HEK293 (cell line): Measurements from ENCODE around the gene TREM2.

Experiments
- CTCF ChIA-PET: fragments of 350-600 bp; formaldehyde crosslinking; extraction: SDS; loops from one replicate; lab custom pipeline; 2021; ENCODE audit warnings: antibody characterized with exemption; lab: Yijun Ruan, JAX
- POLR2A ChIA-PET: fragments of 300-600 bp; formaldehyde crosslinking; extraction: SDS; loops from one replicate; lab custom pipeline; 2020; ENCODE audit warnings: antibody characterized with exemption, inconsistent platforms; lab: Yijun Ruan, JAX
- H3K27ac ChIP-seq: fragments of 200-500 bp; sonication (Bioruptor generic); 2 replicates; pipeline ENCODE4 v1.5.1; 2014; ENCODE audit warnings: low read depth, low read length, control low read depth, inconsistent platforms; ENCODE audit errors: extremely low read depth
- H3K36me3 ChIP-seq, 2 experiments: fragments of 200-500 bp in 1 of 2; sonication (Bioruptor generic) in 1 of 2; 1 replicate in 1 of 2; 2 replicates in 1 of 2; pipeline ENCODE4 v1.5.1; 2014 to 2017; ENCODE audit warnings: inconsistent platforms in 2 of 2, low read length in 2 of 2; ENCODE audit not compliant: control insufficient read depth in 2 of 2, insufficient read depth in 1 of 2
- H3K4me1 ChIP-seq: fragments of 200-500 bp; sonication (Bioruptor generic); 2 replicates; pipeline ENCODE4 v1.5.1; 2014; ENCODE audit warnings: mild to moderate bottlenecking, low read length, inconsistent platforms; ENCODE audit not compliant: control insufficient read depth, insufficient read depth
- H3K4me3 ChIP-seq: 2 replicates; pipeline ENCODE4 v1.5.1; 2011; ENCODE audit warnings: low read depth, mild to moderate bottlenecking, control low read depth, low read length, moderate library complexity
- H3K9me3 ChIP-seq: fragments of 200-500 bp; sonication (Bioruptor generic); 2 replicates; pipeline ENCODE4 v1.5.1; 2014; ENCODE audit warnings: low read depth, low read length, inconsistent platforms; ENCODE audit not compliant: control insufficient read depth, insufficient read depth
- CTCF ChIP-seq: fragments of 450-650 bp; formaldehyde crosslinking; IDR thresholded peaks from 2 replicates; pipeline ENCODE4 v1.5.1; 2016; ENCODE audit warnings: missing biosample characterization, missing genetic modification characterization
- EGR2 ChIP-seq: fragments of 450-650 bp; formaldehyde crosslinking; IDR thresholded peaks from 2 replicates; pipeline ENCODE4 v1.5.1; 2016; ENCODE audit warnings: low read depth, missing biosample characterization, missing genetic modification characterization
- HOXA7 ChIP-seq: sonication (generic); formaldehyde crosslinking; IDR thresholded peaks from 2 replicates; pipeline ENCODE4 v1.8.1; 2022; ENCODE audit warnings: missing genetic modification reagents, borderline replicate concordance
- YY1 ChIP-seq: fragments of 450-650 bp; formaldehyde crosslinking; IDR thresholded peaks from 2 replicates; pipeline ENCODE4 v1.5.1; 2018; ENCODE audit warnings: missing biosample characterization, missing genetic modification characterization
- ZBTB17 ChIP-seq: fragments of 450-650 bp; formaldehyde crosslinking; IDR thresholded peaks from 2 replicates; pipeline ENCODE4 v1.5.1; 2016; ENCODE audit warnings: missing biosample characterization, missing genetic modification characterization
- ZFHX2 ChIP-seq: fragments of 450-650 bp; formaldehyde crosslinking; conservative IDR thresholded peaks from 2 replicates; pipeline ENCODE4 v1.5.1; 2016; ENCODE audit warnings: missing biosample characterization, missing genetic modification characterization
- ZNF280D ChIP-seq: fragments of 450-650 bp; formaldehyde crosslinking; IDR thresholded peaks from 2 replicates; pipeline ENCODE4 v1.5.1; 2016; ENCODE audit warnings: missing biosample characterization, missing genetic modification characterization
- ZNF513 ChIP-seq: fragments of 450-650 bp; IDR thresholded peaks from 2 replicates; pipeline ENCODE4 v1.5.1; 2018; ENCODE audit warnings: missing biosample characterization, missing genetic modification characterization
- ZNF654 ChIP-seq: fragments of 450-650 bp; formaldehyde crosslinking; IDR thresholded peaks from 2 replicates; pipeline ENCODE4 v1.5.1; 2016; ENCODE audit warnings: low read depth, missing biosample characterization, missing genetic modification characterization
- ZNF707 ChIP-seq: fragments of 450-650 bp; formaldehyde crosslinking; IDR thresholded peaks from 2 replicates; pipeline ENCODE4 v1.5.1; 2016; ENCODE audit warnings: missing biosample characterization, missing genetic modification characterization
- ZXDB ChIP-seq: fragments of 450-650 bp; formaldehyde crosslinking; IDR thresholded peaks from 2 replicates; pipeline ENCODE4 v1.5.1; 2016; ENCODE audit warnings: missing biosample characterization, missing genetic modification characterization

Gene TREM2

GRCh38 chr6:41184761-41185160 lies 21.8 kb upstream of the TREM2 start:
- ChIA-PET POLR2A (no interaction called here), CTCF (interaction anchor here (0.6 to 2.3 kb wide), 2 partner anchors 8 to 476 kb away, joined by 3 to 5 read pairs; no protein-coding TSS in a partner anchor)
- TF ChIP-seq EGR2 (tag by site-specific recombination) (no peak), YY1 (no peak), ZNF280D (tag by site-specific recombination) (no peak), ZNF513 (tag by site-specific recombination) (no peak), ZXDB (tag by site-specific recombination) (no peak)
- no peak overlapping the region for H3K27ac ChIP-seq
- no peaks in the 10 kb centered on the region for H3K4me1 ChIP-seq
- no peaks in the 10 kb centered on the region for H3K36me3 ChIP-seq
- no peak overlapping the region for H3K4me3 ChIP-seq
- H3K9me3 ChIP-seq, result no peaks in the 10 kb centered on the region

GRCh38 chr6:41182069-41183034 lies 19.4 kb upstream of the TREM2 start:
- Histone ChIP-seq H3K27ac (no peak overlapping the region), H3K4me3 (no peak overlapping the region), H3K4me1 (no peaks in the 10 kb centered on the region), H3K36me3 (no peaks in the 10 kb centered on the region), H3K9me3 (no peaks in the 10 kb centered on the region)
- CTCF ChIA-PET, result interaction anchor here (0.6 to 3.4 kb wide), 30 partner anchors 9 to 502 kb away, joined by 3 to 42 read pairs (median 5); partner anchors contain the start of genes NFYA and OARD1
- POLR2A ChIA-PET, result no interaction called here
- peak; percentile 41; the same call in 1 of the 2 replicates for TF ChIP-seq CTCF (tag by site-specific recombination)
- peak; percentile 53 for TF ChIP-seq ZNF654 (tag by site-specific recombination)
- no peak for TF ChIP-seq ZBTB17 (tag by site-specific recombination)

- CTCF ChIA-PET, result interaction anchor here (0.6 to 3.4 kb wide), 17 partner anchors 8 to 1737 kb away, joined by 3 to 42 read pairs (median 5); partner anchors contain the start of genes NFYA and OARD1
- Histone ChIP-seq H3K27ac (no peak overlapping the region), H3K4me3 (no peak overlapping the region), H3K9me3 (no peaks in the 10 kb centered on the region), H3K36me3 (no peaks in the 10 kb centered on the region)
- POLR2A ChIA-PET, result no interaction called here
- TF ChIP-seq HOXA7 (CRISPR knock-in tag), result 0 out of 2 replicates have a peak, but pooled peaks have one; percentile 32
- TF ChIP-seq ZNF707 (tag by site-specific recombination), result no peak
- TF ChIP-seq ZFHX2 (tag by site-specific recombination), result peak; percentile 24; the same call in 1 of the 2 replicates
- TF ChIP-seq, all 188 proteins: peak for 2
- no peaks in the 10 kb centered on the region for H3K4me1 ChIP-seq
Measured at GRCh38 chr6:41181566-41181965, 18.6 kb upstream of the TREM2 start.
